IPS-NIHi11 (cell line): ENCODE measurements around the gene MAPT.
A peak's percentile ranks its signal among the peaks of the same experiment; 100 is the strongest.

Source experiments
- DNase-seq: peaks from one replicate; pipeline ENCODE4 v3.0.0; 2012; ENCODE audit warnings: mixed read lengths, low spot score

Gene MAPT

DNA sequence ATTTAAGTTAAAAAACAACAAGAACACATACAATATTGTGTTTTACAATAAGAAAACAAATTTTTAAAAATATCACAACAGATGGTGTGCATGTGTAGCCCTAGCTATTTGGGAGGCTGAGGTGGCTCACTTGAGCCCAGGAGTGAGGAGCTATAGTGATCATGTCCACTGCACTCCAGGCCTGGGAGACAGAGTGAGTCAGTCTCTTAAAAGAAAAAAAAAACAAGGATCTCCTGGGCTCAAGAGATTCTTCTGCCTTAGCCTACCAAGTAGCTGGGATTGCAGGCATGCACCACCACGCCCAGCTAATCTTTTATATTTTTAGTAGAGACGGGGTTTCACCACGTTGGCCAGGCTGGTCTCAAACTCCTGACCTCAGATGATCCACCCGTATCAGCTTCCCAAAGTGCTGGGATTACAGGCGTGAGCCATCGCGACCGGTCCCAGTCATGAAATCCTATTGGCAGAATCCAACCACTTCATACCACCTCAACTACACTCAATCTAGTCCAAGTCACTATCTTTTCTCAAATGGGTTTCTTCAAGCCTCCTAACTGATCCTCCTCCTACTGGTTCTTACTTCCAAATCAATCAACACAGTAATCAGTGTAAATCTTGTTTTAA is 159.7 kb downstream of the MAPT start:
- no peak for DNase-seq

DNA sequence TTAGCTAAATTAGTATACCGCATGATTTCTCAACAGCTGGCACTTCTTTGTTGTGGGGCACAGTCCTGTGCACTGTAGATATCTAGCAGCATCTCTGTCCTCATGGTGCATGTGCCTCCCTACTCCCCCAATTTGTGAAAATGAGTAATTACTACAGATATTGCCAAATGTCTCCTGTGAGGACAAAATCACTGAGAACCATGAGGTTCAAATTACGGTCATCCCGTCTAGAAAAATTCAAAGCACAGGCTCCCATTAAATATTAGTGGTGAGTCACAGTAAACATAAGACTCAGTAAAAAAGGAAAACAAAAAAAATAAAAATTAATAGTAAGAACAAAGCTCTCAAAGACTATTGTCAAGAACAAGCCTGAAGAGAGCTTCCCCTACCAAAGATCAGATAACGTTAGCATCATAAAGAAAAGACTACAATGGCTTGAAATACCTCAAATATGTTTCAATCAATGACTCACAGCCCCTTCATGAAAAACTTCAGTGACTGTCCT is 162.5 kb downstream of the MAPT start:
- no peak for DNase-seq

DNA sequence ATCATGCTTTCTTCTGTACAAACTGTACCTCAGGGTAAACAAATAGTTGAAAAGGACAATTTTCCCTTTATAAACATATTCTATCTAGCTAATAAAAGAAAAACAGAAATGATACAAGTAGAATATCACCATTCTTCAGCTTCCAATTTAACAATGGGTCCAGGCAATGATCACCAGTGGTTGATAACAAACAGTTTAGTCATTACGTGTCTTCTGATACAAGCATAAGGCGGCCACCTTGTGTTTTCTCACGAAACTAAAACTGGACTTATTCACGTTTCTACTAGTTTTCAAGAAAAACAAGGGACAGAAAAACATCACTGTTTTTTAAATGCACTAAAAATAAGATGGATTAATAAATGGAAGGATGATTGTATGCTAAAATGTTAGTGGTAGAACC is 163.0 kb downstream of the MAPT start:
- DNase-seq: no peak

DNA sequence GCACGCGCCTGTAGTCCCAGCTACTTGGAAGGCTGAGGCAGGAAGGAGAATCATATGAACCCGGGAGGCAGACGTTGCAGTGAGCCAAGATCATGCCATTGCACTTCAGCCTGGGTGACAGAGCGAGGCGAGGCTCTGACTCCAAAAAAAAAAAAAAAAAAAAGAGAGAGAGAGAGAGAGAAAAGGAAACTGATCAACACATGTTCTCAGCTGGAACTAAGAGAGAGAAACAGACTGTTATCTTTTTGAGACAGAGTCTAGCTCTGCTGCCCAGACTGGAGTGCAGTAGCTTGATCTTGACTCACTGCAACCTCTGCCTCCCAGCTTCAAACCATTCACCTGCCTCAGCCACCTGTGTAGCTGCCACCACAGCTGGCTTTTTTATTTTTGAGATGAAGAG is 165.1 kb downstream of the MAPT start:
- DNase-seq: no peak

DNA sequence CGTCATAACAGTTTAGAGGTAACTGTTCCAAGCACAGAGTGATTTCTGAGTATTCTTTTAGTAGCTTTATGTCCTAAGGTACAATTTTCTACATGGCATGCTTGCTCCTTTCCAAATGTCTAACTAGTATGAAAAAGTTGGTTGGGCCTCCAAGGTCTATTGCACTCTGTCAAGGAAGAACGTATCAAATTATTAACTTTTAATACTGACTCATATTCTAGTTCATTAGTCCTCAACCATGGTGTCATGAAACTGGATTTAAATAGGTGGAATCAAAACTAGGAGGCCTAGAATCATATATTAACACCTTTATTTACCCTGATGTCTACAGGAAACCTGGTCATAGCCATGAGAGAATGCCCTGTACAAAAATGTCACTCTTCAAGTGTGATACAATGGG is 166.1 kb downstream of the MAPT start:
- DNase-seq: no peak

DNA sequence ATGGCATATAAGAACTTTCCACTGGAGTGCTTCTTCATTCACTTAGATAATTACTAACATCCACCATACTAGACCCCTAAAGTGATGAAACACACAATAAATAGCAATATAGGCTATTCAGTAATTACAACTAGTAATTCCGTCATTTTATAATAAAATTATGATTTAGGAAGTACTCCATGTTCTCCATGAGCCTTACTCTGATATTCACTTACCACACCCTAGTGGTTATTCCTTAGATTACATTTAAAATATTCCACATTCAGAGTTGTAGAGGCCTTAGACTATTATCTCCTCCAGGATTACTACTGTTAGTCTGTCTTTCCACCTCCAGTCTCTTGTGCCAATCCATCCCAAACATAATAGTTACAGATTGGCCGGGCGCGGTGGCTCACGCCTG is 167.1 kb downstream of the MAPT start:
- peak; percentile 24 for DNase-seq

DNA sequence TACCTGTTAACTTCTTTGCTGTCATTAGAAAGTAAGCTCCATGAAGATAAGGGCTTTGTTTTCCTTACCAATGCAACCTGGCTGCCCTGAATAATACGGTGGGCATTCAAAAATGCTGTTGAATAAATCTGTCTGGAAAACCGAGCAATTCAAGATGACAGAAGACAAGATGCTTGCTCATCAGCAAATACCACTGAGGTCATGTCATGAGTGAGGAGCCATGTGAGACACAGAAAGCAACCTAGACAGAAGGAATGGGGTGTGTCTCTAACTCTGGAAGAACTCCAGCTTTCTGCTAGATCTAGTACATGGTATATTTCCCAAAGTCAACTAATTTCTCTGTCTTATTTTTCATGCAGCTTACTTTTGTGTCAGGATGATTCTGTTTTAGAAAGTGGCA is 168.9 kb downstream of the MAPT start:
- no peak for DNase-seq

DNA sequence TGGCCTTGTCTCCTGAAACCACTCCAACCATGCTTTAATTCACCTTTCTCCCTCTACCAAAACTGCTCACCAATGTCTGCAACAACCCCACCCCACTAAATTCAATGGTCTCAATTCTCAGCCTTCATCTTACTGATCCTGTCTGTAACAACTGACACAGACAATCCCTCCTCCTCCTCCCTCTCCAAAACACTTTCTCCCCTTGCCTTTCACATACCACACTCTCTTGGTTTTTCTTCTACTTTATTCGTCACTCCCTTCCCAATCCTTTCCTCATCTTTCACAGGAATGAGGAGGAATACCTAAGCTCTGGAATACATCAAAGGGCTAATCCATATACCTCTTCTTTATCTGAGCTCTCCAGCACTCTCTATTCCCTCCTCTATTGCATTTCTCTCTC is 170.1 kb downstream of the MAPT start:
- DNase-seq: no peak

DNA sequence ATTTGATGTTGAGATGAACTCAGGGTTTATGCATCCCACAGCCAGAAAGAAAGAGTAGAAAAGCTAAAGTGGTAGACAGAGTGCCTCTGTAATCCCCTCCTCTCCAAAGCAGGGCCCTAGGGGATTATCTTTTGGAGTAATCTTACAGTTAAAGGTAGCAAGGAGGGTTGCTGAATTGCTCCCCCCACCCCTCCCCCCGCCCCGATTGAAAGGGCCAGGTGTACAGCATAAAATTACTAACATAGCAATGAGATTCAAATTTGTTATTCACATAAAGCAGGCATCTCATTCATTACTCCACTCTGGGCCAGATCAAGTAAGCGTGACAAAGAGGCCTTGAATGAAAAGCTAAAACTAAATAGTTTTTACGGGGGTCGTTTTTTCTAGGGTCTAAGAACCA is 177.4 kb downstream of the MAPT start:
- no peak for DNase-seq

DNA sequence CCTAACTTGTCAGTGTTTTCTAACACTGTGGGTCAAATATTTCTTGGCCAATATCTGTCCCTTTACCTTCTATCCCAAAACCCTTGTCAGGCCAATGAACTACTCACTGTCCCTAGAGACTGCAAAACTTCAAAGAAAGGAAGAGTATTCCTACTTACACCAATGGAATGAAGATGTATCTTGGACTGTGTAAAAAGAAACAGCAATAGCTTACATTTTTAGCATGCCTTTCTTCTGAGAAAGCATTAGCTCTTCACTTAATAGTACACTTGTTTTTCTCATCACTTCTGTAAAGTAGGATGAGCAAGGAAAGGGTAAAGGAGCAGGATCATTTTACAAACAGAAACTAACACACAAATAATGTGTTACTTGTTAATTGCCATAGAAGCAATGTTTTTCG is 178.6 kb downstream of the MAPT start:
- DNase-seq: no peak

DNA sequence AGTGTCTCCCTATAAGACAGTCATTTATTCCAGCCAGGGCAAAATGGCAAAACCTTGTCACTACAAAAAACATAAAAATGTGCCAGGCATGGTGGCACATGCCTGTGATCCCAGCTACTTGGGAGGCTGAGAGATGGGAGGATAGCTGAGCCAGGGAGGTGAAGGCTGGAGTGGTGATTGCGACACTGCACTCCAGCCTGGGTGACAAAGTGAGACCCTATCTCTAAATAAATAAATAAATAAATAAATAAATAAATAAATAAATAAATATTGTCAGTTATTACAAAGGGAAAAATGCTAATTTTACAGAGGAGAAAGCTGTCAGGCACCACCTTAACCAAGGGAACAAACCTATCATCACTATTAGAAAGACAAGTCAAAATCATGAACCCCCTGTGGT is 180.2 kb downstream of the MAPT start:
- no peak for DNase-seq
